ENCODE data around the gene SLC10A3.

Gene SLC10A3

DNA sequence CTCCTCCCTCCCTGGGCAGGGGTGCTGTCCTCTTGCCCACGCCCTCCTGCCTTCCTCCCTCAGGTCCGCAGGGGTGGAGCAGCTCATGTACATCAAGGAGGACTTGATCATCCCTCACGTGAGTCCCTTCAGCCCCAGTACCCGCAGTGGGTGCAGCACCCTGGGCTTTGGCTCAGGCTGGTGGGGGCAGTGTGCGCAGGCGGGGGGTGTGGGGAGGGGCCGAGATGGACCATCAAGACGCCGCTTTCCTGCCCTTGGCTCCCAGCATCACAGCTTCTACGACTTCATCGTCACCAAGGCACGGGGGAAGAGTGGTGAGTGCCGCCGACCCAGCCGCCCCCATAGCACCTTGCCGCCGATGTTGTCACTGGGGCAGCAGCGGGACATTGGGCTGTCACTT lies 40.8 kb downstream of the SLC10A3 start:
- Histone ChIP-seq H3K27me3 (replicated peaks; ENCODE audit: control insufficient read depth, insufficient read depth, low read length) (no peaks in the 10 kb centered on the region), H3K4me3 (replicated peaks; ENCODE audit: low read depth, low read length) (no peak overlapping the region), H3K36me3 (ENCODE audit: control insufficient read depth, insufficient read depth, low read length) (peaks cover 10% of the 10 kb centered on the region)
- no peak for DNase-seq (ENCODE audit: extremely low read depth, insufficient read length)
- TF ChIP-seq CTCF (IDR thresholded peaks at IDR 0.05; ENCODE audit: insufficient read depth, low read length, poor library complexity, severe bottlenecking), result no peak

- TF ChIP-seq CTCF (IDR thresholded peaks at IDR 0.05; ENCODE audit: insufficient read depth, low read length, poor library complexity, severe bottlenecking), result no peak
- peaks cover 10% of the 10 kb centered on the region for H3K36me3 ChIP-seq (ENCODE audit: control insufficient read depth, insufficient read depth, low read length)
- no peak for DNase-seq (ENCODE audit: extremely low read depth, insufficient read length)
These were observed 41.9 kb downstream of the SLC10A3 start for GRCh38 chrX:154448484-154448883.

GRCh38 chrX:154446430-154446829 lies 44.0 kb downstream of the SLC10A3 start:
- no peak for DNase-seq (ENCODE audit: extremely low read depth, insufficient read length)
- no peak for TF ChIP-seq CTCF (IDR thresholded peaks at IDR 0.05; ENCODE audit: insufficient read depth, low read length, poor library complexity, severe bottlenecking)
- no peaks in the 10 kb centered on the region for H3K27me3 ChIP-seq (replicated peaks; ENCODE audit: control insufficient read depth, insufficient read depth, low read length)

More at GRCh38 chrX:154448484-154448883, 41.9 kb downstream of the SLC10A3 start:
- H3K4me3 ChIP-seq (replicated peaks; ENCODE audit: low read depth, low read length), result no peak overlapping the region
- H3K27me3 ChIP-seq (replicated peaks; ENCODE audit: control insufficient read depth, insufficient read depth, low read length), result no peaks in the 10 kb centered on the region

DNA sequence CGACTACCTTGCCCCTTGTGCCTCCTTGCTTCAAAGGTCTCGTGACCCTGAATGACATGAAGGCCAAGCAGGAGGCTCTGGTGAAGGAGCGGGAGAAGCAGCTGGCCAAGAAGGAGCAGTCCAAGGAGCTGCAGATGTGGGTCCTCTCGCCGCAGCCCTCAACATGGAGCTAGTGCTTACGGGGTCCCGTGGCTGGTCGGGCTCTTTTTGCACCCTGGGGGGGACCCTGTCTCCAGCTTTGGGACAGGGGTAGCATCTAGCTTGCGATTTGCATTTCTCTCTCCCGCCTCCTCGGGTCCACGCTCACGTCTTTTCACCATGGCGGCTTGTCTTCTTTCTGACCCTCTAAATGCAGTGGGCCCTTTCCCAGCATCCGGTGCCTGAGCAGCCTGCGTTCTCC lies 44.7 kb downstream of the SLC10A3 start:
- H3K36me3 ChIP-seq (ENCODE audit: control insufficient read depth, insufficient read depth, low read length), result peaks cover 10% of the 10 kb centered on the region
- no peaks in the 10 kb centered on the region for H3K27me3 ChIP-seq (replicated peaks; ENCODE audit: control insufficient read depth, insufficient read depth, low read length)
- TF ChIP-seq CTCF (IDR thresholded peaks at IDR 0.05; ENCODE audit: insufficient read depth, low read length, poor library complexity, severe bottlenecking), result no peak
- H3K4me3 ChIP-seq (replicated peaks; ENCODE audit: low read depth, low read length), result no peak overlapping the region
- DNase-seq (ENCODE audit: extremely low read depth, insufficient read length), result no peak

More at GRCh38 chrX:154446430-154446829, 44.0 kb downstream of the SLC10A3 start:
- no peak overlapping the region for H3K4me3 ChIP-seq (replicated peaks; ENCODE audit: low read depth, low read length)
- H3K36me3 ChIP-seq (ENCODE audit: control insufficient read depth, insufficient read depth, low read length), result peaks cover 10% of the 10 kb centered on the region

DNA sequence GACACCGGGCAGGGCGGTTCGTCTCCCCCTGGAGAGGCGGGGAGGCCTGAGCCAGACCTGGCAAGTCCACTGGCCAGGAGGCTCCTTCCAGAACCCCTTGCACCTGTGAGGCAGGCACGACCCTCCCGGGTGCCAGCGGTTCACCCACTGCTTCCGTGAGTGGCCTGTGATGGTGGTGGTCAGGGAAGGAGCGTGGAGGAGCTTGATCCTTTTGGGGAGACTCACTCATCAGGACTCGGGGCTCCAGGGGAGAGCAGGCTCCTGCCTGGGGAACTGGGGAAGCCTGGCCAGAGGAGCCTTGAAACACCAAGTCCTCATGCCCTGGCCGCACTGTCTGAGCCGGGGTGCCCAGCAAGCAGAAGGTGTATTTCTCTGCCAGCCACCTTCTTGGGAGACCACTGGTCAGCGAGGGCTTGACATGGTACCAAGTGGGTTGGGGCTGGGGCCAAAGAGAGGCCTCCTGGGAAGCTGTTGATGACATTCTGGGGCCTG lies 45.6 kb downstream of the SLC10A3 start:
- no peak for TF ChIP-seq CTCF (IDR thresholded peaks at IDR 0.05; ENCODE audit: insufficient read depth, low read length, poor library complexity, severe bottlenecking)
- Histone ChIP-seq H3K27me3 (replicated peaks; ENCODE audit: control insufficient read depth, insufficient read depth, low read length) (no peaks in the 10 kb centered on the region), H3K36me3 (ENCODE audit: control insufficient read depth, insufficient read depth, low read length) (peaks cover 8% of the 10 kb centered on the region), H3K4me3 (replicated peaks; ENCODE audit: low read depth, low read length) (peak overlapping the region; percentile 75)
- no peak for DNase-seq (ENCODE audit: extremely low read depth, insufficient read length)
